ENCODE data around the gene DDX11.
"Not testable (repeated sequence)": the region's sequence is repeated elsewhere in the genome, so short reads cannot be mapped to it uniquely, and the experiment has no call there.

DNA sequence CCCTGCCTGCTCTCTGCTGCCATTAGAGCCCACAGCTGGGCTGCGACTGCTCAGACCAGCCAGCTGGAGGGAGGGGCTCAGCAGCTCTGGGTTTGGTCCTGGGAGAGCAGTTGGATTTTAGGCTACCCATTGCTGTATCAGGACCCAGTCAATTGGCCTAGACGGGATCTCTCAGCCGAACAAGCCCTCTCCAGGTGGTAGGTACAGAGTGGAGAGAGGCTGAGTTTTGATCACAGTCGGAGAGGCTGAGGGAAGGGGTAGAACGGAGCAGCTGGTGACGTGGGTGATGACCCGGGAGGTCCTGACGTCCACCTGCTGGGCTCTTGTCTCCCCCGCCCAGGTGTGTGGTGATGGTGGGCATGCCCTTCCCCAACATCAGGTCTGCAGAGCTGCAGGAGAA, 28.9 kb downstream of the DDX11 start:
- TF ChIP-seq, protein P1, sequence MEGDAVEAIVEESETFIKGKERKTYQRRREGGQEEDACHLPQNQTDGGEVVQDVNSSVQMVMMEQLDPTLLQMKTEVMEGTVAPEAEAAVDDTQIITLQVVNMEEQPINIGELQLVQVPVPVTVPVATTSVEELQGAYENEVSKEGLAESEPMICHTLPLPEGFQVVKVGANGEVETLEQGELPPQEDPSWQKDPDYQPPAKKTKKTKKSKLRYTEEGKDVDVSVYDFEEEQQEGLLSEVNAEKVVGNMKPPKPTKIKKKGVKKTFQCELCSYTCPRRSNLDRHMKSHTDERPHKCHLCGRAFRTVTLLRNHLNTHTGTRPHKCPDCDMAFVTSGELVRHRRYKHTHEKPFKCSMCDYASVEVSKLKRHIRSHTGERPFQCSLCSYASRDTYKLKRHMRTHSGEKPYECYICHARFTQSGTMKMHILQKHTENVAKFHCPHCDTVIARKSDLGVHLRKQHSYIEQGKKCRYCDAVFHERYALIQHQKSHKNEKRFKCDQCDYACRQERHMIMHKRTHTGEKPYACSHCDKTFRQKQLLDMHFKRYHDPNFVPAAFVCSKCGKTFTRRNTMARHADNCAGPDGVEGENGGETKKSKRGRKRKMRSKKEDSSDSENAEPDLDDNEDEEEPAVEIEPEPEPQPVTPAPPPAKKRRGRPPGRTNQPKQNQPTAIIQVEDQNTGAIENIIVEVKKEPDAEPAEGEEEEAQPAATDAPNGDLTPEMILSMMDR (conservative IDR thresholded peaks at IDR 0.05) = not testable (repeated sequence)
- not testable (repeated sequence) for TF ChIP-seq ZFX (IDR thresholded peaks at IDR 0.05)

Data from C4-2B (cell line).